GM13976 (cell line): ENCODE results near the gene DDX25.

ENCODE experiments used
- DNase-seq: peaks from one replicate; pipeline ENCODE4 v3.0.0; 2012; ENCODE audit warnings: low spot score
- CTCF ChIP-seq: IDR thresholded peaks from 2 replicates; pipeline ENCODE4 v1.5.1; 2012; ENCODE audit warnings: borderline replicate concordance, mild to moderate bottlenecking; ENCODE audit not compliant: insufficient read depth; ENCODE audit errors: extremely low read depth, missing control alignments, control extremely low read depth
- in situ Hi-C: fragments of 300-500 bp; cut with MboI; formaldehyde crosslinking; loops from one replicate; pipeline ENCODE4 v1.12.0; 2022; ENCODE audit warnings: low sequenced_read_pairs, mixed read lengths, inconsistent platforms; ENCODE audit not compliant: unreplicated experiment

DDX25 gene

GRCh38 chr11:125890447-125891100 lies 13.7 kb upstream of the DDX25 start:
- DNase-seq, result no peak
- TF ChIP-seq CTCF, result no peak
- in situ Hi-C loops, result no loop called here

GRCh38 chr11:125892071-125892470 lies 12.2 kb upstream of the DDX25 start:
- no peak for DNase-seq
- TF ChIP-seq CTCF, result no peak
- in situ Hi-C loops, result no loop called here

- no peak for DNase-seq
- in situ Hi-C loops, result no loop called here
- no peak for TF ChIP-seq CTCF
Measured at GRCh38 chr11:125892994-125893393, 11.3 kb upstream of the DDX25 start.

GRCh38 chr11:125901872-125902271 lies 2.4 kb upstream of the DDX25 start:
- in situ Hi-C loops, result no loop called here
- DNase-seq, result no peak
- no peak for TF ChIP-seq CTCF

GRCh38 chr11:125902277-125902926 lies 1.9 kb upstream of the DDX25 start:
- no peak for TF ChIP-seq CTCF
- no peak for DNase-seq
- in situ Hi-C loops, result no loop called here

GRCh38 chr11:125902927-125903710 lies 1.2 kb upstream of the DDX25 start, which contains the start of gene PUS3:
TSS of gene PUS3 (minus strand) at chr11:125903206. CDS start at chr11:125896284, 6,922 bp downstream.
- in situ Hi-C loops, result no loop called here
- DNase-seq, result peak; percentile 91
- no peak for TF ChIP-seq CTCF
